GM15510 (cell line): ENCODE data around the gene RPP40.

Experiments
- POLR2A ChIP-seq: IDR thresholded peaks from 3 replicates; pipeline ENCODE4 v1.6.1; 2011; ENCODE audit warnings: borderline replicate concordance; ENCODE audit not compliant: insufficient read length; ENCODE audit errors: extremely low read depth

The RPP40 gene

GRCh38 chr6:5003604-5004372 is at the start of gene RPP40:
Gene RPP40 (minus strand): TSS chr6:5004037. CDS start chr6:5004002, 35 bp downstream.
- peak; percentile 47 for TF ChIP-seq POLR2A

GRCh38 chr6:5053038-5053437 is 49.2 kb upstream of the RPP40 start:
- TF ChIP-seq POLR2A = no peak

GRCh38 chr6:5051394-5051793 is 47.6 kb upstream of the RPP40 start:
- no peak for TF ChIP-seq POLR2A

- TF ChIP-seq POLR2A = no peak
These were observed 46.2 kb upstream of the RPP40 start for GRCh38 chr6:5050009-5050408.

GRCh38 chr6:5046430-5046829 is 42.6 kb upstream of the RPP40 start:
- TF ChIP-seq POLR2A = no peak

GRCh38 chr6:5045416-5045815 is 41.6 kb upstream of the RPP40 start:
- TF ChIP-seq POLR2A = no peak

- no peak for TF ChIP-seq POLR2A
These were observed 41.0 kb upstream of the RPP40 start for GRCh38 chr6:5044866-5045265.

- no peak for TF ChIP-seq POLR2A
These were observed 38.6 kb upstream of the RPP40 start for GRCh38 chr6:5042436-5042835.

- no peak for TF ChIP-seq POLR2A
These were observed 38.1 kb upstream of the RPP40 start for GRCh38 chr6:5041955-5042354.

- TF ChIP-seq POLR2A = no peak
These were observed 32.4 kb upstream of the RPP40 start for GRCh38 chr6:5036269-5036668.

- no peak for TF ChIP-seq POLR2A
These were observed 30.9 kb upstream of the RPP40 start for GRCh38 chr6:5034736-5035135.

- no peak for TF ChIP-seq POLR2A
These were observed 30.5 kb upstream of the RPP40 start for GRCh38 chr6:5034328-5034727.

- no peak for TF ChIP-seq POLR2A
These were observed 27.3 kb upstream of the RPP40 start for GRCh38 chr6:5031150-5031549.

- TF ChIP-seq POLR2A = no peak
These were observed 26.8 kb upstream of the RPP40 start for GRCh38 chr6:5030596-5031136.

- no peak for TF ChIP-seq POLR2A
These were observed 25.8 kb upstream of the RPP40 start for GRCh38 chr6:5029609-5030008.

- TF ChIP-seq POLR2A = no peak
These were observed 25.1 kb upstream of the RPP40 start for GRCh38 chr6:5028921-5029320.
